ENCODE measurements around the gene B3GNT8.

The B3GNT8 gene

GRCh38 chr19:41376241-41376997 is 50.8 kb downstream of the B3GNT8 start, which contains the start of gene TMEM91:
Gene TMEM91 (plus strand): TSS chr19:41376533. CDS start chr19:41378310, 1,777 bp downstream.
- POLR2A ChIA-PET = no interaction called here
- no peak for DNase-seq (ENCODE audit: low read depth, low spot score)

More at GRCh38 chr19:41376241-41376997, 50.8 kb downstream of the B3GNT8 start, which contains the start of gene TMEM91:
- TF ChIP-seq CTCF (IDR thresholded peaks at IDR 0.05; ENCODE audit: insufficient read depth, low read length, missing control alignments) = no peak
- CTCF ChIA-PET = interaction anchor here (0.7 kb wide), 1 partner anchor 11 kb away, joined by 4 read pairs; no protein-coding TSS in a partner anchor
- H3K4me3 ChIP-seq (ENCODE audit: low read depth, low read length) = peak within 1 kb of the TSS; percentile 59

All from AG04449 (cell line).